ENCODE measurements around the gene BDH2.

The BDH2 gene

GRCh38 chr4:103091601-103092223 lies 7.9 kb downstream of the BDH2 start:
- TF ChIP-seq CTCF (IDR thresholded peaks at IDR 0.05; ENCODE audit: control extremely low read depth, extremely low read depth, low read depth, missing control alignments), result peak; percentile 65
- ChIA-PET POLR2A (no interaction called here), CTCF (interaction anchor here (0.6 to 8.4 kb wide), 47 partner anchors 9 to 834 kb away, joined by 3 to 128 read pairs (median 4); partner anchors contain the start of genes BDH2 and SLC9B2)
- DNase-seq (ENCODE audit: extremely low spot score), result peak; percentile 30

- no peak for TF ChIP-seq CTCF (IDR thresholded peaks at IDR 0.05; ENCODE audit: control extremely low read depth, extremely low read depth, low read depth, missing control alignments)
- no peak for DNase-seq (ENCODE audit: extremely low spot score)
- CTCF ChIA-PET, result interaction anchor here (0.5 to 8.4 kb wide), 4 partner anchors 11 to 463 kb away, joined by 3 to 128 read pairs (median 58); partner anchors contain the start of genes BDH2 and SLC9B2
- POLR2A ChIA-PET, result no interaction called here
These were observed 10.2 kb downstream of the BDH2 start for GRCh38 chr4:103089481-103089880.

GRCh38 chr4:103086551-103086950 lies 13.1 kb downstream of the BDH2 start:
- CTCF ChIA-PET, result no interaction called here
- TF ChIP-seq CTCF (IDR thresholded peaks at IDR 0.05; ENCODE audit: control extremely low read depth, extremely low read depth, low read depth, missing control alignments), result no peak
- POLR2A ChIA-PET, result no interaction called here
- no peak for DNase-seq (ENCODE audit: extremely low spot score)

- ChIA-PET POLR2A (no interaction called here), CTCF (no interaction called here)
- TF ChIP-seq CTCF (IDR thresholded peaks at IDR 0.05; ENCODE audit: control extremely low read depth, extremely low read depth, low read depth, missing control alignments), result no peak
- no peak for DNase-seq (ENCODE audit: extremely low spot score)
These were observed 14.0 kb downstream of the BDH2 start for GRCh38 chr4:103085555-103086196.

GRCh38 chr4:103079621-103080020 lies 20.0 kb downstream of the BDH2 start:
- ChIA-PET POLR2A (no interaction called here), CTCF (interaction anchor here (0.8 to 10.4 kb wide), 10 partner anchors 8 to 61 kb away, joined by 3 to 128 read pairs (median 4); partner anchors contain the start of gene BDH2)

More at GRCh38 chr4:103079621-103080020, 20.0 kb downstream of the BDH2 start:
- TF ChIP-seq CTCF (IDR thresholded peaks at IDR 0.05; ENCODE audit: control extremely low read depth, extremely low read depth, low read depth, missing control alignments), result no peak
- DNase-seq (ENCODE audit: extremely low spot score), result no peak
